WTC11 (cell line): ENCODE measurements around the gene HSDL2. TPM values are rescaled to one million over a fixed set of nuclear protein-coding genes. Genes with fewer than 3 reads are reported as not detected.

Experiments used
- ATAC-seq: fragments of 200-7000 bp; cut with Tn5 transposase; 2 replicates; pipeline ENCODE4 v1.10.0; 2021; ENCODE audit warnings: mild to moderate bottlenecking, moderate library complexity
- CTCF ChIA-PET: fragments of 300-600 bp; sonication (Branson Sonifier 250); formaldehyde crosslinking; loops from one replicate; lab custom pipeline; 2021; ENCODE audit warnings: antibody characterized with exemption; lab: Charles Lee
- POLR2A ChIA-PET: fragments of 350-600 bp; sonication (Branson Sonifier 250); formaldehyde crosslinking; loops from one replicate; lab custom pipeline; 2021; ENCODE audit warnings: antibody characterized with exemption; lab: Charles Lee
- DNase-seq: peaks from one replicate; pipeline ENCODE4 v3.0.0; 2021; ENCODE audit warnings: low spot score
- H3K27ac Mint-ChIP-seq: 2 replicates; pipeline ENCODE4 v1.8.0; 2021; ENCODE audit warnings: mixed read lengths
- H3K27me3 Mint-ChIP-seq: 2 replicates; pipeline ENCODE4 v1.8.0; 2021; ENCODE audit warnings: low read depth, mild to moderate bottlenecking, moderate library complexity, mixed read lengths
- H3K36me3 Mint-ChIP-seq: 2 replicates; pipeline ENCODE4 v1.8.0; 2021; ENCODE audit warnings: mixed read lengths
- H3K4me1 Mint-ChIP-seq: 2 replicates; pipeline ENCODE4 v1.8.0; 2022; ENCODE audit warnings: mixed read lengths
- H3K4me3 Mint-ChIP-seq: 2 replicates; pipeline ENCODE4 v1.8.0; 2021; ENCODE audit warnings: mild to moderate bottlenecking, moderate library complexity, mixed read lengths
- H3K9me3 Mint-ChIP-seq: 2 replicates; pipeline ENCODE4 v1.8.0; 2021; ENCODE audit warnings: mixed read lengths
- CTCF ChIP-seq: fragments of 200-600 bp; IDR thresholded peaks from 2 replicates; pipeline ENCODE4 v1.8.0; 2022; ENCODE audit warnings: antibody characterized with exemption
- FOXK1 ChIP-seq: sonication (generic); formaldehyde crosslinking; IDR thresholded peaks from 2 replicates; pipeline ENCODE4 v1.8.0; 2022; ENCODE audit warnings: mild to moderate bottlenecking, moderate library complexity, missing genetic modification reagents
- HMGA2 ChIP-seq: fragments of 250-450 bp; sonication (Bioruptor Pico); IDR thresholded peaks from 2 replicates; pipeline ENCODE4 v1.4.0; 2021; ENCODE audit warnings: mild to moderate bottlenecking, moderate library complexity
- MAX ChIP-seq: sonication (generic); formaldehyde crosslinking; IDR thresholded peaks from 2 replicates; pipeline ENCODE4 v1.8.0; 2022; ENCODE audit warnings: mild to moderate bottlenecking, missing genetic modification reagents
- NFE2L1 ChIP-seq: sonication (generic); formaldehyde crosslinking; IDR thresholded peaks from 2 replicates; pipeline ENCODE4 v1.8.1; 2023; ENCODE audit warnings: missing genetic modification reagents
- NR2C2 ChIP-seq: sonication (generic); formaldehyde crosslinking; IDR thresholded peaks from 2 replicates; pipeline ENCODE4 v1.8.0; 2022; ENCODE audit warnings: mild to moderate bottlenecking, missing genetic modification reagents
- SOX15 ChIP-seq: fragments of 250-450 bp; sonication (Bioruptor Pico); IDR thresholded peaks from 2 replicates; pipeline ENCODE4 v1.9.0; 2021; ENCODE audit warnings: mild to moderate bottlenecking
- TEAD1 ChIP-seq: sonication (generic); formaldehyde crosslinking; IDR thresholded peaks from 2 replicates; pipeline ENCODE4 v1.8.0; 2022; ENCODE audit warnings: mild to moderate bottlenecking, missing genetic modification reagents
- ZNF121 ChIP-seq: sonication (generic); formaldehyde crosslinking; IDR thresholded peaks from 2 replicates; pipeline ENCODE4 v1.8.0; 2023; ENCODE audit warnings: missing genetic modification reagents
- total RNA-seq: library from RNA; stranded (reverse); gene quantifications from 3 replicates; pipeline ENCODE4 v1.2.3, GENCODE V29; 2021
- TF ChIP-seq, protein P1 (sequence below): sonication (generic); formaldehyde crosslinking; IDR thresholded peaks from 2 replicates; pipeline ENCODE4 v1.8.1; 2023; ENCODE audit warnings: mild to moderate bottlenecking, missing genetic modification reagents
- TF ChIP-seq, protein P2 (sequence below): fragments of 250-450 bp; sonication (Bioruptor Pico); IDR thresholded peaks from 2 replicates; pipeline ENCODE4 v1.9.0; 2021; ENCODE audit warnings: mild to moderate bottlenecking, borderline replicate concordance
- TF ChIP-seq, protein P3 (sequence below): sonication (generic); formaldehyde crosslinking; IDR thresholded peaks from 2 replicates; pipeline ENCODE4 v1.8.1; 2023; ENCODE audit warnings: mild to moderate bottlenecking, missing genetic modification reagents, borderline replicate concordance

Gene HSDL2
- total RNA-seq, 1 experiment from 2014 or later = 13.8 TPM

DNA sequence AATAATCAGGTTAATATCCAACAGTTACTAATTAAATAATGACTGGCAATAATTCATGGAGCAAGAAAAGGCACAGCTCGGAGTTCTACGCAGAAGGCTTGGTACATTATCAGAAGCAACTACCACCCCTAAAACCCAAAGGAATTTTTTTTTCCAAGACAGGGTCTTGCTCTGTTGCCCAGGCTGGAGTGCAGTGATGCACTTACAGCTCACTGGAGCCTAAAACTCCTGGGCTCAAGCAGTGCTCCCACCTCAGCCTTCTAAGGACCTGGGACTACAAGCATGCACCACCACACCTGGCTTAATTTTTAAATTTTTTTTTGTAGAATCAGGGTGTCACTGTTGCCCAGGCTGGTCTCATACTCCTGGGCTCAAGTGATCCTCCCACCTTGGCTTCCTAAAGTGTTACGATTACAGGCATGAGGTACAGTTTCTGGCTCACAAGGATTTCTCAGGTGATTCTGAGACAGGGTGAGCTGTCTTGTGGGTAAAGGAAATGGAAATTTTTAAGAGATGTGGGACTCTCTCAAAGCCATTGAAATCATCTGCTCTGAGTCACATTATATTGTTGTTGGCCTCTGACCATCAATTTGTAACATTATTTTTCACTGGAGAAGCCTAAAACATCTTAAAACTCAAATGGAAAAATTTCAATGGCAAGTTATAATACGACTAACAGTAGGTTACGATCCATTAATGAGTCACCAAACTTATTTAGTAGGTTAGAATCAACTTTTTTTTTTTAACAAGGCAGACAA is 19.7 kb upstream of the HSDL2 start:
- H3K9me3 Mint-ChIP-seq = peaks cover 7% of the 10 kb centered on the region
- no peak for DNase-seq
- POLR2A ChIA-PET = no interaction called here
- no peak overlapping the region for H3K4me3 Mint-ChIP-seq
- no peaks in the 10 kb centered on the region for H3K27me3 Mint-ChIP-seq
- H3K36me3 Mint-ChIP-seq = peaks cover 3% of the 10 kb centered on the region
- no peak overlapping the region for H3K27ac Mint-ChIP-seq
- H3K4me1 Mint-ChIP-seq = peaks cover 5% of the 10 kb centered on the region
- TF ChIP-seq CTCF (no peak), ZNF121 (CRISPR knock-in tag) (peak; percentile 39; the same call in 1 of the 2 replicates), NFE2L1 (CRISPR knock-in tag) (no peak)
- TF ChIP-seq, protein P1, sequence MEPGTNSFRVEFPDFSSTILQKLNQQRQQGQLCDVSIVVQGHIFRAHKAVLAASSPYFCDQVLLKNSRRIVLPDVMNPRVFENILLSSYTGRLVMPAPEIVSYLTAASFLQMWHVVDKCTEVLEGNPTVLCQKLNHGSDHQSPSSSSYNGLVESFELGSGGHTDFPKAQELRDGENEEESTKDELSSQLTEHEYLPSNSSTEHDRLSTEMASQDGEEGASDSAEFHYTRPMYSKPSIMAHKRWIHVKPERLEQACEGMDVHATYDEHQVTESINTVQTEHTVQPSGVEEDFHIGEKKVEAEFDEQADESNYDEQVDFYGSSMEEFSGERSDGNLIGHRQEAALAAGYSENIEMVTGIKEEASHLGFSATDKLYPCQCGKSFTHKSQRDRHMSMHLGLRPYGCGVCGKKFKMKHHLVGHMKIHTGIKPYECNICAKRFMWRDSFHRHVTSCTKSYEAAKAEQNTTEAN (CRISPR knock-in tag) = no peak
- TF ChIP-seq, all 79 proteins: peak for 1
- no peak for ATAC-seq
- CTCF ChIA-PET = interaction anchor here (0.6 to 2.9 kb wide), 11 partner anchors 9 to 754 kb away, joined by 3 to 21 read pairs (median 3); partner anchors contain the start of gene HSDL2

GRCh38 chr9:112361601-112362000 is 18.3 kb upstream of the HSDL2 start:
- Mint-ChIP-seq H3K4me3 (no peak overlapping the region), H3K4me1 (no peaks in the 10 kb centered on the region), H3K27ac (no peak overlapping the region), H3K9me3 (peaks cover 17% of the 10 kb centered on the region), H3K36me3 (peaks cover 10% of the 10 kb centered on the region), H3K27me3 (no peaks in the 10 kb centered on the region)
- no peak for DNase-seq
- TF ChIP-seq CTCF (peak; percentile 43), FOXK1 (CRISPR knock-in tag) (no peak)
- ChIA-PET POLR2A (no interaction called here), CTCF (interaction anchor here (1.0 to 2.9 kb wide), 6 partner anchors 10 to 268 kb away, joined by 3 to 21 read pairs (median 5); partner anchors contain the start of gene HSDL2)
- ATAC-seq = no peak

- Mint-ChIP-seq H3K27ac (no peak overlapping the region), H3K27me3 (no peaks in the 10 kb centered on the region), H3K36me3 (peaks cover 32% of the 10 kb centered on the region), H3K4me1 (no peaks in the 10 kb centered on the region), H3K4me3 (no peak overlapping the region), H3K9me3 (peaks cover 40% of the 10 kb centered on the region)
- DNase-seq = no peak
- ChIA-PET CTCF (interaction anchor here (0.6 to 1.2 kb wide), 2 partner anchors 27 to 252 kb away, joined by 3 to 4 read pairs; no protein-coding TSS in a partner anchor), POLR2A (no interaction called here)
- ATAC-seq = no peak
- TF ChIP-seq, protein P2, sequence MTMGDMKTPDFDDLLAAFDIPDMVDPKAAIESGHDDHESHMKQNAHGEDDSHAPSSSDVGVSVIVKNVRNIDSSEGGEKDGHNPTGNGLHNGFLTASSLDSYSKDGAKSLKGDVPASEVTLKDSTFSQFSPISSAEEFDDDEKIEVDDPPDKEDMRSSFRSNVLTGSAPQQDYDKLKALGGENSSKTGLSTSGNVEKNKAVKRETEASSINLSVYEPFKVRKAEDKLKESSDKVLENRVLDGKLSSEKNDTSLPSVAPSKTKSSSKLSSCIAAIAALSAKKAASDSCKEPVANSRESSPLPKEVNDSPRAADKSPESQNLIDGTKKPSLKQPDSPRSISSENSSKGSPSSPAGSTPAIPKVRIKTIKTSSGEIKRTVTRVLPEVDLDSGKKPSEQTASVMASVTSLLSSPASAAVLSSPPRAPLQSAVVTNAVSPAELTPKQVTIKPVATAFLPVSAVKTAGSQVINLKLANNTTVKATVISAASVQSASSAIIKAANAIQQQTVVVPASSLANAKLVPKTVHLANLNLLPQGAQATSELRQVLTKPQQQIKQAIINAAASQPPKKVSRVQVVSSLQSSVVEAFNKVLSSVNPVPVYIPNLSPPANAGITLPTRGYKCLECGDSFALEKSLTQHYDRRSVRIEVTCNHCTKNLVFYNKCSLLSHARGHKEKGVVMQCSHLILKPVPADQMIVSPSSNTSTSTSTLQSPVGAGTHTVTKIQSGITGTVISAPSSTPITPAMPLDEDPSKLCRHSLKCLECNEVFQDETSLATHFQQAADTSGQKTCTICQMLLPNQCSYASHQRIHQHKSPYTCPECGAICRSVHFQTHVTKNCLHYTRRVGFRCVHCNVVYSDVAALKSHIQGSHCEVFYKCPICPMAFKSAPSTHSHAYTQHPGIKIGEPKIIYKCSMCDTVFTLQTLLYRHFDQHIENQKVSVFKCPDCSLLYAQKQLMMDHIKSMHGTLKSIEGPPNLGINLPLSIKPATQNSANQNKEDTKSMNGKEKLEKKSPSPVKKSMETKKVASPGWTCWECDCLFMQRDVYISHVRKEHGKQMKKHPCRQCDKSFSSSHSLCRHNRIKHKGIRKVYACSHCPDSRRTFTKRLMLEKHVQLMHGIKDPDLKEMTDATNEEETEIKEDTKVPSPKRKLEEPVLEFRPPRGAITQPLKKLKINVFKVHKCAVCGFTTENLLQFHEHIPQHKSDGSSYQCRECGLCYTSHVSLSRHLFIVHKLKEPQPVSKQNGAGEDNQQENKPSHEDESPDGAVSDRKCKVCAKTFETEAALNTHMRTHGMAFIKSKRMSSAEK (CRISPR knock-in tag) = no peak
- TF ChIP-seq, protein P3, sequence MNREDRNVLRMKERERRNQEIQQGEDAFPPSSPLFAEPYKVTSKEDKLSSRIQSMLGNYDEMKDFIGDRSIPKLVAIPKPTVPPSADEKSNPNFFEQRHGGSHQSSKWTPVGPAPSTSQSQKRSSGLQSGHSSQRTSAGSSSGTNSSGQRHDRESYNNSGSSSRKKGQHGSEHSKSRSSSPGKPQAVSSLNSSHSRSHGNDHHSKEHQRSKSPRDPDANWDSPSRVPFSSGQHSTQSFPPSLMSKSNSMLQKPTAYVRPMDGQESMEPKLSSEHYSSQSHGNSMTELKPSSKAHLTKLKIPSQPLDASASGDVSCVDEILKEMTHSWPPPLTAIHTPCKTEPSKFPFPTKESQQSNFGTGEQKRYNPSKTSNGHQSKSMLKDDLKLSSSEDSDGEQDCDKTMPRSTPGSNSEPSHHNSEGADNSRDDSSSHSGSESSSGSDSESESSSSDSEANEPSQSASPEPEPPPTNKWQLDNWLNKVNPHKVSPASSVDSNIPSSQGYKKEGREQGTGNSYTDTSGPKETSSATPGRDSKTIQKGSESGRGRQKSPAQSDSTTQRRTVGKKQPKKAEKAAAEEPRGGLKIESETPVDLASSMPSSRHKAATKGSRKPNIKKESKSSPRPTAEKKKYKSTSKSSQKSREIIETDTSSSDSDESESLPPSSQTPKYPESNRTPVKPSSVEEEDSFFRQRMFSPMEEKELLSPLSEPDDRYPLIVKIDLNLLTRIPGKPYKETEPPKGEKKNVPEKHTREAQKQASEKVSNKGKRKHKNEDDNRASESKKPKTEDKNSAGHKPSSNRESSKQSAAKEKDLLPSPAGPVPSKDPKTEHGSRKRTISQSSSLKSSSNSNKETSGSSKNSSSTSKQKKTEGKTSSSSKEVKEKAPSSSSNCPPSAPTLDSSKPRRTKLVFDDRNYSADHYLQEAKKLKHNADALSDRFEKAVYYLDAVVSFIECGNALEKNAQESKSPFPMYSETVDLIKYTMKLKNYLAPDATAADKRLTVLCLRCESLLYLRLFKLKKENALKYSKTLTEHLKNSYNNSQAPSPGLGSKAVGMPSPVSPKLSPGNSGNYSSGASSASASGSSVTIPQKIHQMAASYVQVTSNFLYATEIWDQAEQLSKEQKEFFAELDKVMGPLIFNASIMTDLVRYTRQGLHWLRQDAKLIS = no peak
- no peak for TF ChIP-seq TEAD1 (CRISPR knock-in tag)
- TF ChIP-seq HMGA2 (CRISPR knock-in tag) = no peak
- no peak for TF ChIP-seq SOX15 (CRISPR knock-in tag)
- no peak for TF ChIP-seq NR2C2 (CRISPR knock-in tag)
- no peak for TF ChIP-seq MAX (CRISPR knock-in tag)
- no peak for TF ChIP-seq CTCF
- TF ChIP-seq FOXK1 (CRISPR knock-in tag) = no peak
These were observed 15.1 kb upstream of the HSDL2 start for GRCh38 chr9:112364761-112365160.
